ENCODE results near the gene DCLK3. TPM values are rescaled to one million over a fixed set of nuclear protein-coding genes. Genes with fewer than 3 reads are reported as not detected.

The DCLK3 gene
- total and polyA plus RNA-seq, 2 of the 13 experiments (the other 11 are each of a cell fraction or from before 2014, with no cell fraction given): not detected

DNA sequence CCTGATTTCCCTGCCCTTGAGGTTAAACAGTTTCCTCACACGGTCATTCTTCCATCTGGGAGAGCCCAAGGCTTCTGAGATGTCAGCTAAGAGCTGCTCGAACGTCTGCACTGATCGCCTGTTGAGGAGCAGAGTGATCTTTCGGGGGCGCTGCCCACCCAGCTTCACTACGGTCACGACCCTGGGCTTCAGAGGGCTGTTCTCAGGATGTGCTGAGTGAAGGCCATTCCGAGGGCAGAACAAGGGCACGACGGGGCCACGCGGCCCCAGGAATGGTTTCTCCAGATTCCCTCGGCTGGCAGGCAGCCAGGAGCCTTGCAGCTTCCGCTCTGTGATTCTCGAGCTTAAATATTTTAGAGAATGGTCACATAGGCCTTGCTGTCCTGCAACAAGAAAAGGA is 25.7 kb downstream of the DCLK3 start:
- no peak for FAIRE-seq
- 59% methylated on average over 13 of the region's 16 CpGs for WGBS (ENCODE audit: low lambda C conversion rate)

More for the DNA sequence above, 25.7 kb downstream of the DCLK3 start:
- no peak overlapping the region for H2AFZ ChIP-seq (ENCODE audit: low read length)
- no peaks in the 10 kb centered on the region for H3K9me3 ChIP-seq (ENCODE audit: low read length)
- no peaks in the 10 kb centered on the region for H3K79me2 ChIP-seq (ENCODE audit: insufficient read depth, low read length)
- no peaks in the 10 kb centered on the region for H4K20me1 ChIP-seq (ENCODE audit: insufficient read depth, low read length)
- BruUV-seq (replicated peaks): no TSS peak
- H3K27ac ChIP-seq (ENCODE audit: extremely low read length, insufficient read depth, low read length): no peak overlapping the region
- H3K4me3 ChIP-seq (replicated peaks in 1 of 3; ENCODE audit: insufficient read depth in 1 of 3, low read depth in 2 of 3, low read length in 3 of 3): no peak overlapping the region
- DNase-seq (ENCODE audit: low spot score): no peak
- no peak overlapping the region for H3K9ac ChIP-seq (ENCODE audit: insufficient read depth, low read depth, low read length)
- ChIA-PET POLR2A (no interaction called here), CTCF (ENCODE audit: low intra/inter-chr PET ratio, low total read pairs) (no interaction called here)
- no peaks in the 10 kb centered on the region for H3K4me1 ChIP-seq (ENCODE audit: insufficient read depth, low read length)
- intact Hi-C loops (cut with micrococcal nuclease; ENCODE audit: unreplicated experiment): no loop called here
- in situ Hi-C loops (cut with HindIII; ENCODE audit: extremely low pct_ligation_motif_present, low pct_unique_long_range_greater_than_20kb): loop anchor here (10.0 to 25.0 kb wide), 3 partner anchors 106 to 474 kb away; no protein-coding TSS in a partner anchor
- H3K36me3 ChIP-seq (replicated peaks in 1 of 2; ENCODE audit: control insufficient read depth in 1 of 2, insufficient read depth in 2 of 2, low read length in 2 of 2): no peaks in the 10 kb centered on the region
- no peak for TF ChIP-seq ZNF720 (CRISPR knock-in tag; IDR thresholded peaks at IDR 0.05)
- no peak for TF ChIP-seq ZNF552 (CRISPR knock-in tag; IDR thresholded peaks at IDR 0.05; ENCODE audit: borderline replicate concordance)
- no peak for TF ChIP-seq MED1 (CRISPR knock-in tag; IDR thresholded peaks at IDR 0.05)
- no peak for TF ChIP-seq RARA (CRISPR knock-in tag; IDR thresholded peaks at IDR 0.05)
- TF ChIP-seq, protein P1, sequence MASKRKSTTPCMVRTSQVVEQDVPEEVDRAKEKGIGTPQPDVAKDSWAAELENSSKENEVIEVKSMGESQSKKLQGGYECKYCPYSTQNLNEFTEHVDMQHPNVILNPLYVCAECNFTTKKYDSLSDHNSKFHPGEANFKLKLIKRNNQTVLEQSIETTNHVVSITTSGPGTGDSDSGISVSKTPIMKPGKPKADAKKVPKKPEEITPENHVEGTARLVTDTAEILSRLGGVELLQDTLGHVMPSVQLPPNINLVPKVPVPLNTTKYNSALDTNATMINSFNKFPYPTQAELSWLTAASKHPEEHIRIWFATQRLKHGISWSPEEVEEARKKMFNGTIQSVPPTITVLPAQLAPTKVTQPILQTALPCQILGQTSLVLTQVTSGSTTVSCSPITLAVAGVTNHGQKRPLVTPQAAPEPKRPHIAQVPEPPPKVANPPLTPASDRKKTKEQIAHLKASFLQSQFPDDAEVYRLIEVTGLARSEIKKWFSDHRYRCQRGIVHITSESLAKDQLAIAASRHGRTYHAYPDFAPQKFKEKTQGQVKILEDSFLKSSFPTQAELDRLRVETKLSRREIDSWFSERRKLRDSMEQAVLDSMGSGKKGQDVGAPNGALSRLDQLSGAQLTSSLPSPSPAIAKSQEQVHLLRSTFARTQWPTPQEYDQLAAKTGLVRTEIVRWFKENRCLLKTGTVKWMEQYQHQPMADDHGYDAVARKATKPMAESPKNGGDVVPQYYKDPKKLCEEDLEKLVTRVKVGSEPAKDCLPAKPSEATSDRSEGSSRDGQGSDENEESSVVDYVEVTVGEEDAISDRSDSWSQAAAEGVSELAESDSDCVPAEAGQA (IDR thresholded peaks at IDR 0.05; ENCODE audit: low read depth): no peak
- TF ChIP-seq, protein P1 (CRISPR knock-in tag; IDR thresholded peaks at IDR 0.05; ENCODE audit: borderline replicate concordance): no peak
- no peak for TF ChIP-seq ZNF260 (CRISPR knock-in tag; IDR thresholded peaks at IDR 0.05; ENCODE audit: borderline replicate concordance, low read depth)
- no peak for TF ChIP-seq CSRNP2 (CRISPR knock-in tag; conservative IDR thresholded peaks at IDR 0.05; ENCODE audit: low read depth)
- H3K4me2 ChIP-seq (ENCODE audit: low read depth, low read length): no peak overlapping the region
- H3K27me3 ChIP-seq (ENCODE audit: control insufficient read depth in 1 of 2, insufficient read depth in 2 of 2, low read length in 2 of 2): no peaks in the 10 kb centered on the region
- ATAC-seq: no peak
